Chondrocyte (in vitro differentiated cells): ENCODE data around the gene TEDC1. TPM values are rescaled to one million over a fixed set of nuclear protein-coding genes. Genes with fewer than 3 reads are reported as not detected.
A peak's percentile ranks its signal among the peaks of the same experiment; 100 is the strongest.

Source experiments
- DNase-seq: peaks from one replicate; pipeline ENCODE4 v3.0.0; 2021; ENCODE audit warnings: mixed read lengths, low spot score
- H3K27ac Mint-ChIP-seq: one replicate; pipeline ENCODE4 v1.8.0; 2021; ENCODE audit warnings: mild to moderate bottlenecking, moderate library complexity, mixed read lengths; ENCODE audit not compliant: unreplicated experiment
- H3K27me3 Mint-ChIP-seq: 2 replicates; pipeline ENCODE4 v1.8.0; 2021; ENCODE audit warnings: low read depth, mixed read lengths
- H3K36me3 Mint-ChIP-seq: 2 replicates; pipeline ENCODE4 v1.8.0; 2021; ENCODE audit warnings: low read depth, mixed read lengths
- H3K4me1 Mint-ChIP-seq: 2 replicates; pipeline ENCODE4 v1.8.0; 2021; ENCODE audit warnings: low read depth, mild to moderate bottlenecking, mixed read lengths
- H3K4me3 Mint-ChIP-seq: one replicate; pipeline ENCODE4 v1.8.0; 2021; ENCODE audit warnings: mild to moderate bottlenecking, moderate library complexity, mixed read lengths; ENCODE audit not compliant: unreplicated experiment
- H3K9me3 Mint-ChIP-seq: 2 replicates; pipeline ENCODE4 v1.8.0; 2021; ENCODE audit warnings: low read depth, mixed read lengths
- total RNA-seq: library from RNA; stranded (reverse); gene quantifications from 3 replicates; pipeline ENCODE4 v1.2.1, GENCODE V29; 2021
- TF ChIP-seq, protein P1 (sequence below): fragments of 200-600 bp; sonication (generic); IDR thresholded peaks from 2 replicates; pipeline ENCODE4 v1.5.0; 2021; ENCODE audit warnings: antibody characterized with exemption, mild to moderate bottlenecking, moderate library complexity

TEDC1 gene
- total RNA-seq, 1 donor from 2014 or later, result 12.9 TPM

DNA sequence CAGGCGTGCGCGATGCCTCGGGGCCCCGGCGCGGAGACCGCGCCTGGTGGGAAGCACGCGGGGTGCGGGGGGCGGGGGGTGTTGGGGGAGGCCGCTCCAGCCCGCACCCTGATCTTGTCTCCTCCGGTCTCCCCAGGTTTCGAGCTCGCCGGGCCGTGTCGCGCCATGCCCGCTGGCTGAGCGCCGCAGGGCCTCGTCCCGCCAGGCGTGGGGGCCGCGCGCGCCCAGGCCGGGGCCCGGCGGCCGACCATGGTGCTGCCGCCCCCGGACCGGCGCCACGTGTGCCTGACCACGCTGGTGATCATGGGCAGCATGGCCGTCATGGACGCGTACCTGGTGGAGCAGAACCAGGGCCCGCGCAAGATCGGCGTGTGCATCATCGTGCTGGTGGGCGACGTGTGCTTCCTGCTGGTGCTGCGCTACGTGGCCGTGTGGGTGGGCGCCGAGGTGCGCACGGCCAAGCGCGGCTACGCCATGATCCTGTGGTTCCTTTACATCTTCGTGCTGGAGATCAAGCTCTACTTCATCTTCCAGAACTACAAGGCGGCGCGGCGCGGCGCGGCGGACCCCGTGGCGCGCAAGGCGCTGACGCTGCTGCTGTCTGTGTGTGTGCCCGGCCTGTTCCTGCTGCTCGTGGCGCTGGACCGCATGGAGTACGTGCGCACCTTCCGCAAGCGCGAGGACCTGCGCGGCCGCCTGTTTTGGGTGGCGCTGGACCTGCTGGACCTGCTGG, 37.7 kb downstream of the TEDC1 start:
- DNase-seq, result peak; percentile 92
- TF ChIP-seq, protein P1, sequence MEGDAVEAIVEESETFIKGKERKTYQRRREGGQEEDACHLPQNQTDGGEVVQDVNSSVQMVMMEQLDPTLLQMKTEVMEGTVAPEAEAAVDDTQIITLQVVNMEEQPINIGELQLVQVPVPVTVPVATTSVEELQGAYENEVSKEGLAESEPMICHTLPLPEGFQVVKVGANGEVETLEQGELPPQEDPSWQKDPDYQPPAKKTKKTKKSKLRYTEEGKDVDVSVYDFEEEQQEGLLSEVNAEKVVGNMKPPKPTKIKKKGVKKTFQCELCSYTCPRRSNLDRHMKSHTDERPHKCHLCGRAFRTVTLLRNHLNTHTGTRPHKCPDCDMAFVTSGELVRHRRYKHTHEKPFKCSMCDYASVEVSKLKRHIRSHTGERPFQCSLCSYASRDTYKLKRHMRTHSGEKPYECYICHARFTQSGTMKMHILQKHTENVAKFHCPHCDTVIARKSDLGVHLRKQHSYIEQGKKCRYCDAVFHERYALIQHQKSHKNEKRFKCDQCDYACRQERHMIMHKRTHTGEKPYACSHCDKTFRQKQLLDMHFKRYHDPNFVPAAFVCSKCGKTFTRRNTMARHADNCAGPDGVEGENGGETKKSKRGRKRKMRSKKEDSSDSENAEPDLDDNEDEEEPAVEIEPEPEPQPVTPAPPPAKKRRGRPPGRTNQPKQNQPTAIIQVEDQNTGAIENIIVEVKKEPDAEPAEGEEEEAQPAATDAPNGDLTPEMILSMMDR, result peak; percentile 46
- Mint-ChIP-seq H3K9me3 (no peaks in the 10 kb centered on the region), H3K4me1 (peaks cover 5% of the 10 kb centered on the region), H3K27me3 (peaks cover 2% of the 10 kb centered on the region), H3K4me3 (no peak overlapping the region), H3K27ac (no peak overlapping the region), H3K36me3 (no peaks in the 10 kb centered on the region)

DNA sequence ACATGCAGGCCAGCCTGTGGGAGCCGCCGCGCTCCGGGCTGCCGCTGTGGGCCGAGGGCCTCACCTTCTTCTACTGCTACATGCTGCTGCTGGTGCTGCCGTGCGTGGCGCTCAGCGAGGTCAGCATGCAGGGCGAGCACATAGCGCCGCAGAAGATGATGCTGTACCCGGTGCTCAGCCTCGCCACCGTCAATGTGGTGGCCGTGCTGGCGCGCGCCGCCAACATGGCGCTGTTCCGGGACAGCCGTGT, 38.2 kb downstream of the TEDC1 start:
- peaks cover 4% of the 10 kb centered on the region for H3K27me3 Mint-ChIP-seq
- H3K36me3 Mint-ChIP-seq, result no peaks in the 10 kb centered on the region
- H3K4me3 Mint-ChIP-seq, result no peak overlapping the region
- peak; percentile 90 for DNase-seq
- H3K4me1 Mint-ChIP-seq, result peaks cover 5% of the 10 kb centered on the region
- no peaks in the 10 kb centered on the region for H3K9me3 Mint-ChIP-seq
- H3K27ac Mint-ChIP-seq, result no peak overlapping the region
- TF ChIP-seq, protein P1, result no peak

DNA sequence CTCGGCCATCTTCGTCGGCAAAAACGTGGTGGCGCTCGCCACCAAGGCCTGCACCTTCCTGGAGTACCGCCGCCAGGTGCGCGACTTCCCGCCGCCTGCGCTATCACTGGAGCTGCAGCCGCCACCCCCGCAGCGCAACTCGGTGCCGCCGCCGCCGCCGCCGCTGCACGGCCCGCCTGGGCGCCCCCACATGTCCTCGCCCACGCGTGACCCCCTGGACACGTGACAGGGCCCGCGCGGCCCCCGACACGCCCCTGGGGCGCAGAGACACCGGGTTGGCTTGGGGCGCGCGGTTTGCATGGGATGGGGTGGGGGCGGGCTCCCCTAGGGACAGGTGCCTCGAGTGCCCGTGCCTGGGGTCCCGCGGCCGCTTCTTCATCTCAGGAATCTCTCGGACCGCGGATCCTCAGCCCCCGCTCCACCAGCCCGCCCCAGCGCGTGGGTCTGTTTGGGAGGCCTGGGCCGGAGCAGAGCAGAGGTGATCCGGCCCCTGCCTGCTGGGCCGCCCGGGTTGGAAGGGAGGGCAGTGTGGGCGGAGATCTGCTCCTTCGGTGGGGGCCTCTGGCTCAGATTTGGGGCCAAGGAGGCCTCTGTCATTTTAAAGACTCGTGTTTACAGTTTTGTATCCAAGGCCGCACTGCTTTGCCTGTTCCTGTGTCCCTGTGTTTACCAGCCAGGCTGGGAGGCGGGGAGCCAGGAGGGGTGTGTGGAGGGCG, 38.7 kb downstream of the TEDC1 start:
- Mint-ChIP-seq H3K36me3 (no peaks in the 10 kb centered on the region), H3K27ac (no peak overlapping the region), H3K27me3 (peaks cover 4% of the 10 kb centered on the region), H3K4me1 (peaks cover 5% of the 10 kb centered on the region), H3K4me3 (no peak overlapping the region), H3K9me3 (no peaks in the 10 kb centered on the region)
- TF ChIP-seq, protein P1, result no peak
- DNase-seq, result peak; percentile 82

DNA sequence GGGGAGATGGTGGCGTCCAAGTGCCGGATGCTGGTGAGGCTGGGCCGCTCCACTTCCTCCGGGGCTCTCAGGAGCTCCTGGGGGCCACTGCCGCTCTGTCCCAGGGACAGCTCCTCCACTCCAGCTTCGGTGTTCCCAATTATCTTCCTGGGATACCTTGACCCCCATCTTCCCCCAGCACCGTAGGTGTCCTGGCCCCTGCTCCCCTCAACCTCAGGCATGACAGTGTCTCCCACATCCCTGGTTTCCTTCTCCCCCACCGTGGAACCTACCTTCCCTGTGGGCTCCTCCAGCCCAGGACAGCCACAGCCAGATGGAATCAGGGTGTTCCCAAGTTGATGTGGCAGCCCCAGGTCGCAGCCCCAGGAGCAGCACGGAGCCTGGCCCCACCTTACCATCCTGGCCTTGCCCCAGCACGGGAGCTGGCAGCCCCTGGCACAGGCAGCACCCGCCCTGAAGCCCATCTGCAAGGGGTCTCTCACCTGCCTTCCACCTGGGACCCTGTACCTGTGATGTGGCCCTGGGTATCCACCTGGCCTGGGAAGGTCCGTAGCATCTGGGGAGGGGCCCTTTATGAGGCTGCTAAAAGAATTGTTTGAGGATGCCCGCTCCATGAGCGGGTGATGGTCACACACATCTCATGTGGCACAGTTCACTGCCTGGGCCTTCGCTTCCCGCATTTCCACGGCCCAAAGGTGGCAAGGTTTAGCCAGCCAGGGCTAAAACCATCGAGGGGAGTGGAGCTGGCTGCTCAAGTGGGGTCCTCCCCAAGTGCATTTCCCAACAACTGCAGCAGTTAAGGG, 39.4 kb downstream of the TEDC1 start:
- no peak overlapping the region for H3K27ac Mint-ChIP-seq
- TF ChIP-seq, protein P1, result no peak
- peaks cover 4% of the 10 kb centered on the region for H3K27me3 Mint-ChIP-seq
- H3K9me3 Mint-ChIP-seq, result no peaks in the 10 kb centered on the region
- no peak overlapping the region for H3K4me3 Mint-ChIP-seq
- no peaks in the 10 kb centered on the region for H3K36me3 Mint-ChIP-seq
- H3K4me1 Mint-ChIP-seq, result peaks cover 5% of the 10 kb centered on the region
- DNase-seq, result peak; percentile 80
